IMR-90 (cell line): ENCODE results near the gene MTFR1L. TPM values are rescaled to one million over a fixed set of nuclear protein-coding genes. Genes with fewer than 3 reads are reported as not detected.

Source experiments
- ATAC-seq: fragments of 200-7000 bp; cut with Tn5 transposase; 2 replicates; pipeline ENCODE4 v1.9.1; 2020; ENCODE audit warnings: low read depth, mild to moderate bottlenecking, moderate library complexity
- BruUV-seq: library from RNA; stranded (reverse); fragments of 400-500 nt; replicated peaks from 2 replicates; lab custom pipeline; 2021; lab: Mats Ljungman, UMichigan
- CTCF ChIA-PET: fragments of 300-600 bp; formaldehyde crosslinking; extraction: SDS; loops from one replicate; lab custom pipeline; 2021; ENCODE audit warnings: antibody characterized with exemption; lab: Yijun Ruan, JAX
- POLR2A ChIA-PET: fragments of 300-600 bp; sonication (Branson Sonifier 250); formaldehyde crosslinking; loops from one replicate; lab custom pipeline; 2022; ENCODE audit warnings: antibody characterized with exemption; ENCODE audit not compliant: unreplicated experiment; lab: Charles Lee
- DNase-seq: peaks from one replicate; pipeline ENCODE4 v3.0.0; 2013
- H2AFZ ChIP-seq: replicated peaks from 2 replicates; pipeline ENCODE3; 2013; ENCODE audit warnings: low read length, mild to moderate bottlenecking; ENCODE audit not compliant: poor library complexity
- H2AK5ac ChIP-seq: 2 replicates; pipeline ENCODE4 v1.6.1; 2013; ENCODE audit warnings: low read depth, low read length, inconsistent platforms
- H2AK9ac ChIP-seq: replicated peaks from 2 replicates; pipeline ENCODE3; 2013; ENCODE audit warnings: mild to moderate bottlenecking, low read depth, low read length, moderate library complexity; ENCODE audit not compliant: poor library complexity
- H2BK120ac ChIP-seq: 2 replicates; pipeline ENCODE4 v1.6.1; 2013; ENCODE audit warnings: low read depth, low read length, inconsistent platforms
- H2BK15ac ChIP-seq: 3 replicates; pipeline ENCODE4 v1.6.1; 2013; ENCODE audit warnings: low read depth, low read length, inconsistent platforms
- H2BK20ac ChIP-seq: 2 replicates; pipeline ENCODE4 v1.6.1; 2013; ENCODE audit warnings: low read depth, mild to moderate bottlenecking, inconsistent platforms, low read length, moderate library complexity
- H2BK5ac ChIP-seq: 2 replicates; pipeline ENCODE4 v1.6.1; 2013; ENCODE audit warnings: mild to moderate bottlenecking, low read depth, low read length, inconsistent platforms; ENCODE audit not compliant: poor library complexity, severe bottlenecking
- H3K14ac ChIP-seq: replicated peaks from 2 replicates; pipeline ENCODE4 v1.6.1; 2013; ENCODE audit warnings: low read depth, low read length, inconsistent platforms
- H3K18ac ChIP-seq: 2 replicates; pipeline ENCODE4 v1.6.1; 2013; ENCODE audit warnings: low read depth, low read length, control low read depth
- H3K23ac ChIP-seq: 2 replicates; pipeline ENCODE4 v1.6.1; 2013; ENCODE audit warnings: low read depth, low read length, inconsistent platforms
- H3K27ac ChIP-seq: 2 replicates; pipeline ENCODE4 v1.5.1; 2013; ENCODE audit warnings: mild to moderate bottlenecking, control low read depth, low read length; ENCODE audit not compliant: insufficient read depth
- H3K27me3 ChIP-seq: 2 replicates; pipeline ENCODE4 v1.6.1; 2013; ENCODE audit warnings: low read length; ENCODE audit not compliant: control insufficient read depth, insufficient read depth
- H3K36me3 ChIP-seq: 2 replicates; pipeline ENCODE4 v1.6.1; 2013; ENCODE audit warnings: low read length, mixed read lengths; ENCODE audit not compliant: control insufficient read depth, insufficient read depth
- H3K4ac ChIP-seq: 2 replicates; pipeline ENCODE4 v1.6.1; 2013; ENCODE audit warnings: low read depth, low read length, inconsistent platforms
- H3K4me1 ChIP-seq: 2 replicates; pipeline ENCODE4 v1.6.1; 2013; ENCODE audit warnings: low read length, mixed read lengths; ENCODE audit not compliant: control insufficient read depth, insufficient read depth
- H3K4me2 ChIP-seq: 2 replicates; pipeline ENCODE4 v1.6.1; 2013; ENCODE audit warnings: low read depth, mild to moderate bottlenecking, control low read depth, low read length, moderate library complexity
- H3K4me3 ChIP-seq: 2 replicates; pipeline ENCODE4 v1.5.1; 2013; ENCODE audit warnings: low read depth, mild to moderate bottlenecking, control low read depth, low read length, moderate library complexity; ENCODE audit not compliant: insufficient read depth
- H3K56ac ChIP-seq: 2 replicates; pipeline ENCODE4 v1.6.1; 2013; ENCODE audit warnings: low read length, inconsistent platforms; ENCODE audit not compliant: insufficient read depth; ENCODE audit errors: extremely low read depth
- H3K79me1 ChIP-seq, 2 experiments: 2 replicates each; pipeline ENCODE4 v1.6.1; 2013; ENCODE audit warnings: low read length in 2 of 2, inconsistent platforms in 1 of 2, low read depth in 1 of 2
- H3K9ac ChIP-seq: 2 replicates; pipeline ENCODE4 v1.6.1; 2013; ENCODE audit warnings: low read depth, low read length, control low read depth
- H3K9me1 ChIP-seq: 2 replicates; pipeline ENCODE4 v1.6.1; 2013; ENCODE audit warnings: low read length, inconsistent platforms; ENCODE audit not compliant: insufficient read depth
- H3K9me3 ChIP-seq: 2 replicates; pipeline ENCODE4 v1.6.1; 2013; ENCODE audit warnings: low read length; ENCODE audit not compliant: control insufficient read depth, insufficient read depth
- H4K20me1 ChIP-seq: 2 replicates; pipeline ENCODE4 v1.6.1; 2013; ENCODE audit warnings: low read length, inconsistent platforms; ENCODE audit not compliant: insufficient read depth
- H4K5ac ChIP-seq: 2 replicates; pipeline ENCODE4 v1.6.1; 2013; ENCODE audit warnings: mild to moderate bottlenecking, low read depth, low read length, control low read depth
- H4K8ac ChIP-seq, 2 experiments: 2 replicates each; pipeline ENCODE4 v1.6.1; 2013; ENCODE audit warnings: low read depth in 2 of 2, low read length in 2 of 2, control low read depth in 1 of 2, inconsistent platforms in 1 of 2
- H4K91ac ChIP-seq: 2 replicates; pipeline ENCODE4 v1.6.1; 2013; ENCODE audit warnings: low read depth, low read length, inconsistent platforms; ENCODE audit not compliant: insufficient read depth
- BHLHE40 ChIP-seq: fragments of 150-350 bp; IDR thresholded peaks from 2 replicates; pipeline ENCODE4 v1.6.1; 2016; ENCODE audit warnings: mild to moderate bottlenecking, low read depth, low read length
- FOS ChIP-seq: fragments of 150-350 bp; IDR thresholded peaks from 2 replicates; pipeline ENCODE4 v1.6.1; 2016; ENCODE audit warnings: low read depth, low read length
- MAFK ChIP-seq: IDR thresholded peaks from 2 replicates; pipeline ENCODE4 v1.6.1; 2012; ENCODE audit warnings: low read depth, low read length, improper control_type of control experiment
- MXI1 ChIP-seq: IDR thresholded peaks from 2 replicates; pipeline ENCODE4 v1.6.1; 2012; ENCODE audit warnings: low read depth, mild to moderate bottlenecking, low read length, moderate library complexity, borderline replicate concordance
- POLR2A ChIP-seq: IDR thresholded peaks from 2 replicates; pipeline ENCODE4 v1.6.1; 2012; ENCODE audit warnings: mild to moderate bottlenecking, low read depth, low read length
- RAD21 ChIP-seq: IDR thresholded peaks from 2 replicates; pipeline ENCODE4 v1.6.1; 2012; ENCODE audit warnings: low read length, improper control_type of control experiment
- WGBS, 2 experiments: methylation state at CpG; one replicate each; pipeline versions ENCODE4 v1.1.5 to v1.1.7; 2013; ENCODE audit warnings: missing lambda C conversion rate in 2 of 2; ENCODE audit not compliant: insufficient read length in 1 of 2; ENCODE audit errors: extremely low coverage in 2 of 2; 5-methylcytosine and 5-hydroxymethylcytosine counted together
- dilution Hi-C: fragments of 300-500 bp; cut with HindIII; formaldehyde crosslinking; loops from one replicate; pipeline ENCODE4 v1.14.3; 2018; ENCODE audit warnings: low sequenced_read_pairs; ENCODE audit not compliant: unreplicated experiment
- in situ Hi-C: fragments of 300-500 bp; cut with MboI; formaldehyde crosslinking; loops from 3 replicates; pipeline ENCODE4 v1.14.3; 2019; ENCODE audit warnings: low sequenced_read_pairs, inconsistent platforms, mixed read lengths
- intact Hi-C: fragments of 100-400 bp; cut with micrococcal nuclease; formaldehyde crosslinking; loops from 2 replicates; pipeline ENCODE4 v1.10.0; 2022
- polyA plus RNA-seq, 3 experiments: library from polyadenylated mRNA; depleted of rRNA; stranded (reverse); fragments of >200 nt; gene quantifications; 2 replicates each; pipeline ENCODE4 v1.2.3, GENCODE V29; 2012; ENCODE audit warnings: low replicate concordance in 1 of 3
- total RNA-seq: library from RNA; depleted of rRNA; stranded (reverse); fragments of >200 nt; gene quantifications from 2 replicates; pipeline ENCODE4 v1.2.3, GENCODE V29; 2012

The MTFR1L gene
- total and polyA plus RNA-seq, 2 of the 4 experiments (the other 2 are of a cell fraction), result 69.1 to 69.7 TPM

DNA sequence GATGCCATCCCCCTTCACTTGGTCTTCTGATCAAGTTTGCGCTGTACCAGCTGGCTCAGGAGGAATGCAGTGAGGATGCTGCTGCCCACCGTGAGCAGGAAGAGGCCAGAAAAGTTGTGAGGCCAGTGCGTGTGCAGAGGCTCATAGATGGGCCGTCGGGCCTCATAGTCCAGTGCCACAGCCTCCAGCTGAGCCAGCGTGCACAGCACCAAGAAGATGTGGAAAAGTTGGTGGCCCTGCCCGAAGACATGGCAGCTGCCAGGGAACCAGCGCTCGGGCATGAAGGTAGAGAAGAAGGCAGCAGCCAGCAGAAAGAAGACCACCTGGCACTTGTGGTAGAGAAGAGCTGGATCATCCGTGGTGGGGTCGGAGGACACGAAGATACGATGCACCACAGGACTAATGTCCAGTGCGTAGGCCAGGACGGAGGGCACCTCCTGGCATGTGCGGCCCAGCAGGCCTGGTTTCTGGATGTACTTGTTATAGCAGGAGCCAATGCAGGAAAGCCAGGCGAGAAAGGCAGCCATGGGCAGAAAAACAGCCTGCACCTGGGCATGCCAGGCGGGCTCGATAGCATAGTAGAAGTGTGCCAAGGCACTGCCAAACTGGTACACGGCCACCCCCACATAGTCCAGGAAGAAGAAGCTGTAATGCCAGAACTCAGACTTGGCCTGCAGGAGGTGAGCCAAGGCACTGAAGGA is 43.2 kb downstream of the MTFR1L start:
- peaks cover 5% of the 10 kb centered on the region; the same call in 1 of the 2 replicates for H4K20me1 ChIP-seq
- BruUV-seq, result no TSS peak
- no peak overlapping the region for H3K56ac ChIP-seq
- peaks cover 25% of the 10 kb centered on the region for H3K36me3 ChIP-seq
- H3K4ac ChIP-seq, result no peak overlapping the region
- H3K9me3 ChIP-seq, result no peaks in the 10 kb centered on the region
- no peak overlapping the region for H3K18ac ChIP-seq
- no peaks in the 10 kb centered on the region; the same call in 1 of the 2 replicates for H3K4me1 ChIP-seq
- no peak overlapping the region for H2BK15ac ChIP-seq
- no peak overlapping the region for H4K5ac ChIP-seq
- H3K9ac ChIP-seq, result no peak overlapping the region
- no peak overlapping the region for H2AFZ ChIP-seq
- POLR2A ChIA-PET, result no interaction called here
- 100% methylated on average over 3 of the region's 20 CpGs; no CpG with 5 or more reads in 1 of the 2 experiments for WGBS, 2 experiments
- no peak overlapping the region for H4K91ac ChIP-seq
- no peak for ATAC-seq
- intact Hi-C loops, result no loop called here
- no peak for TF ChIP-seq FOS
- no peak for TF ChIP-seq POLR2A
- TF ChIP-seq MAFK, result no peak
- TF ChIP-seq BHLHE40, result no peak
- no peak for TF ChIP-seq MXI1
- no peak for TF ChIP-seq RAD21
- H2BK20ac ChIP-seq, result no peak overlapping the region
- H2BK5ac ChIP-seq, result no peak overlapping the region
- DNase-seq, result no peak
- dilution Hi-C loops, result no loop called here
- no peak overlapping the region for H4K8ac ChIP-seq
- no peak overlapping the region for H3K23ac ChIP-seq
- no peak overlapping the region for H3K4me2 ChIP-seq
- no peak overlapping the region for H2AK9ac ChIP-seq
- H3K27me3 ChIP-seq, result no peaks in the 10 kb centered on the region
- no peak overlapping the region for H3K27ac ChIP-seq
- H3K4me3 ChIP-seq, result no peak overlapping the region
- H3K14ac ChIP-seq, result no peak overlapping the region
- H3K79me1 ChIP-seq, result peaks cover 10 to 30% of the 10 kb centered on the region in 2 experiments; a peak in 3 of 4 replicates
- CTCF ChIA-PET, result no interaction called here
- H3K9me1 ChIP-seq, result no peaks in the 10 kb centered on the region; the same call in none of the 2 replicates
- H2BK120ac ChIP-seq, result no peak overlapping the region
- in situ Hi-C loops, result no loop called here
- no peak overlapping the region for H2AK5ac ChIP-seq
